ENCODE measurements around the gene SSMEM1.

SSMEM1 gene

DNA sequence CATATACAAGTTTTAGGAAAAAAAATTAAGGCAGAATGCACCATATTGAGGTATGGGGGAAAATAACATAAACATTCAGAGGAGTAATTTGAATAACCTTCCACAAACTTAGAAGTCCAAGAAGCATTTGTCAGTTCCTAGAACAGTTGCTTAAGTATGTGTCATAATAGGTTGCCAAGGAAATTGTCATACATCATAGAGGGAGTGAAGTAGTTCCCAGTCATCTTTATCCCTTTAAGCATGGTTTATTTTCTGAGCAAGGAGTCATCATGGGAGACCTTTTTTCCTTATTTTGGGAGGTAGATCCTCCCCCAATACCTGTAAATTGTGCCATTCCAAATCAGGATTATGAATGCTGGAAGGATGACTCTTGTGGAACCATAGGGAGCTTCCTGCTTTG lies at the start of gene SSMEM1:
SSMEM1 (plus strand) TSS at position 219 of the 400 bp plus-strand sequence; CDS start at position 270, 51 bp downstream.
- Histone ChIP-seq H3K4me3 (no peak within 1 kb of the TSS), H3K27ac (no peak within 1 kb of the TSS)
- no peak for DNase-seq (ENCODE audit: low spot score)
- no peak for TF ChIP-seq CTCF (IDR thresholded peaks at IDR 0.05)

GRCh38 chr7:130160023-130160422 lies 47.6 kb upstream of the SSMEM1 start:
- no peak for TF ChIP-seq CTCF (IDR thresholded peaks at IDR 0.05)
- no peak for DNase-seq (ENCODE audit: low spot score)
- no peak overlapping the region for H3K27ac ChIP-seq
- no peak overlapping the region for H3K4me3 ChIP-seq

- Histone ChIP-seq H3K27ac (no peak overlapping the region), H3K4me3 (no peak overlapping the region)
- DNase-seq (ENCODE audit: low spot score), result no peak
- TF ChIP-seq CTCF (IDR thresholded peaks at IDR 0.05), result no peak
These were observed 47.2 kb upstream of the SSMEM1 start for GRCh38 chr7:130160455-130160854.

DNA sequence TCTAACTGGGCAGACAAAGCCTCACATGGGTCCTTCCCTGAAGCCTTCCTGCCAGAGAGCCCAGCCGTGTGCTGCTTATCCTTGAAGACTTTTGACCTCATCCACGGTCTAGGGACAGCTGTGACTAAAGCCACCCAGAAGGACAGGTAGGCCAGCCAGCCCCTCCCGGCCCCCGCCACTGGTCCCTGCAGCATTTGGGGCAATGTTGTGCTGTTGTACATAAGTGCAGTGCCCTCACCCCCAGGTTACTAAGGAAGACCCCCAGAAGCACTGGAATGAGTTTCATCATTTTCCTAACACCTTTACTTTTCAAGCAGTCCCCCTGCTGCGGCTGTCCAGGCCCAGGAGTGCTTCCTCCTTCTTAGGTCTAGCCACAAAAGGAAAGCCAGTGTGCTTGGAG lies 45.5 kb upstream of the SSMEM1 start:
- no peak for TF ChIP-seq CTCF (IDR thresholded peaks at IDR 0.05)

DNA sequence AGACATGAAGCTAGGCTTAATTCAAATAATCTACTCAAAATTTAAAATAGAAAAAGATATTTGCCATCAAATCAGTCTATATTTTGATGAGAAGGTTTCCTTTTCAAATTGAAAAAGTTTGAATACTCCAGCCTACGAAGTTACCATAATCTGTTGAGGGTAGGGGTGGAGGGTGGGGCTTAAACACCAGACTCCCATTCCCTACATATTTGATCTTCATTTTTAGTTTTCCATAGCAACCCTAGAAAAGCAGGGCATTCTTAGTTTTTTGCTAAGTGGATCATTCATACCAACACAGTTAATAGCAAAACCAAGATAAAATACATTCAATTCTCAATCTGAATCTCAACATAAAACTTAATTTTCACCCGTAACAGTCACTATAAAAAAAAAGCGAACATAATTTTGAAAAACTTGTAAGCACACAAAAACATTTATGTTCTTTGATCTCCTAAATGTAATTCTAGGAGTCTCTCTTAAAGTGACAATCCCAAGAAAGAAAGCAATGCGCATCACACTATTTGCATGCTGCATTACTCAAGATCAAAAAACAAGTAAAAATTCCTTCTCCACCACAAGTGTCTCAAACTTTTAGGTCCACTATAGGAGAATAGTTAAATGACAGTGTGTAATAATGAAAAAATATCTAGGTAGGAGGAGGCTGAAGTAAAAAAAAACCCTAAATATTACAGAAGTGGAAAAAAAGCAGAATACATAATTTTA lies 33.3 kb upstream of the SSMEM1 start:
- no peak overlapping the region for H3K4me3 ChIP-seq
- TF ChIP-seq CTCF (IDR thresholded peaks at IDR 0.05), result no peak
- no peak for DNase-seq (ENCODE audit: low spot score)
- no peak overlapping the region for H3K27ac ChIP-seq

More for the DNA sequence above, 45.5 kb upstream of the SSMEM1 start:
- Histone ChIP-seq H3K4me3 (no peak overlapping the region), H3K27ac (no peak overlapping the region)
- no peak for DNase-seq (ENCODE audit: low spot score)

DNA sequence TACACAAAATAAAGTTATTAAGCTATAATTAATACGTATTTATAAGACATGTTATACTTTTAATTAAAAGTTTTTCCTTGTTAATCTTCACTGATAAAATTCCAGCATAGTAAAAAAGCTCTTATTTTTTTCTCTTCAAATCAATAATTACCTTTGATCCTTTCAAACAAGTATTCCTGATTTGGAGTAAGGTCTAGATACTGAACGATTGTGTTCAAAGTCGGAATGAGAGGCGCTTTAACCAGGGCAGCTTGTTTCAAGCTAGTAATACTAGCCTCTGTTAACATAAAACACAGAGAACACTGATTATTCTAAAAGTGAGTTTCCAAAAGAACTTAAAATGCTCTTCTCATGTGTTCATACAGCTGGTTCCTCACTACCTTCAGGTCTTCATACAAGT lies 29.4 kb upstream of the SSMEM1 start:
- DNase-seq (ENCODE audit: low spot score), result no peak
- Histone ChIP-seq H3K27ac (no peak overlapping the region), H3K4me3 (no peak overlapping the region)
- no peak for TF ChIP-seq CTCF (IDR thresholded peaks at IDR 0.05)

GRCh38 chr7:130179631-130180030 lies 28.0 kb upstream of the SSMEM1 start:
- no peak overlapping the region for H3K4me3 ChIP-seq
- TF ChIP-seq CTCF (IDR thresholded peaks at IDR 0.05), result no peak
- no peak overlapping the region for H3K27ac ChIP-seq
- no peak for DNase-seq (ENCODE audit: low spot score)
